AG09319 (cell line): ENCODE results near the gene NSUN5.

Experiments
- DNase-seq: peaks from one replicate; pipeline ENCODE4 v3.0.0-alpha.2; 2010; ENCODE audit warnings: low read depth; ENCODE audit errors: extremely low read depth
- TF ChIP-seq, protein P1 (sequence below): IDR thresholded peaks from 2 replicates; pipeline ENCODE4 v1.5.1; 2011; ENCODE audit warnings: low read depth, mild to moderate bottlenecking, inconsistent platforms, low read length, moderate library complexity

The NSUN5 gene

DNA sequence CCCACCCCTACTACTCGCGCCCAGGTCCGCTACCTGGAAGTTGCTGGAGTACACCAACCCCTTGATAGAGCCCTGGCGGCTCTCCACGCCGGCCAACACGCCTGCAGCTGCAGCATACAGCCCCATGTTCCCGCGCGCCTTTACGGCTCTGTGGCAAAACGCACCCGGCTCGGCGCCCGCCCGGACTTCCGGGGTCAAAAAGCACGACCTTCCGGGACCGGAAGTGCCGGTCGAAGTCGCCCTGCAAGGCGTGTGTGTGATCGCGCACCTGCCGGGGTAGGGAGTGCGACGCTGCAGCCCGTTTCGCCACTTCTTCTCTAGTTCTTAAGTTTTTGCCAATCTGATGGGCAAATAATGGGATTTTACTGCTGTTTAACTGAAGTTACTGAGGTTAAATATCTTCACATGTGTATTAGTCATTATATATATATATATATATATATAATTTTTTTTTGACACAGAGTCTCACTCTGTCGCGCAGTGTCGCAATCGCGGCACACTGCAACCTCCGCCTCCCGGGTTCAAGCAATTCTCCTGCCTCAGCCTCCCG is at the start of gene NSUN5:
NSUN5 (minus strand) TSS at position 162 of the 550 bp plus-strand sequence; CDS start at position 126, 36 bp downstream.
- TF ChIP-seq, protein P1, sequence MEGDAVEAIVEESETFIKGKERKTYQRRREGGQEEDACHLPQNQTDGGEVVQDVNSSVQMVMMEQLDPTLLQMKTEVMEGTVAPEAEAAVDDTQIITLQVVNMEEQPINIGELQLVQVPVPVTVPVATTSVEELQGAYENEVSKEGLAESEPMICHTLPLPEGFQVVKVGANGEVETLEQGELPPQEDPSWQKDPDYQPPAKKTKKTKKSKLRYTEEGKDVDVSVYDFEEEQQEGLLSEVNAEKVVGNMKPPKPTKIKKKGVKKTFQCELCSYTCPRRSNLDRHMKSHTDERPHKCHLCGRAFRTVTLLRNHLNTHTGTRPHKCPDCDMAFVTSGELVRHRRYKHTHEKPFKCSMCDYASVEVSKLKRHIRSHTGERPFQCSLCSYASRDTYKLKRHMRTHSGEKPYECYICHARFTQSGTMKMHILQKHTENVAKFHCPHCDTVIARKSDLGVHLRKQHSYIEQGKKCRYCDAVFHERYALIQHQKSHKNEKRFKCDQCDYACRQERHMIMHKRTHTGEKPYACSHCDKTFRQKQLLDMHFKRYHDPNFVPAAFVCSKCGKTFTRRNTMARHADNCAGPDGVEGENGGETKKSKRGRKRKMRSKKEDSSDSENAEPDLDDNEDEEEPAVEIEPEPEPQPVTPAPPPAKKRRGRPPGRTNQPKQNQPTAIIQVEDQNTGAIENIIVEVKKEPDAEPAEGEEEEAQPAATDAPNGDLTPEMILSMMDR = no peak
- DNase-seq = peak; percentile 31

DNA sequence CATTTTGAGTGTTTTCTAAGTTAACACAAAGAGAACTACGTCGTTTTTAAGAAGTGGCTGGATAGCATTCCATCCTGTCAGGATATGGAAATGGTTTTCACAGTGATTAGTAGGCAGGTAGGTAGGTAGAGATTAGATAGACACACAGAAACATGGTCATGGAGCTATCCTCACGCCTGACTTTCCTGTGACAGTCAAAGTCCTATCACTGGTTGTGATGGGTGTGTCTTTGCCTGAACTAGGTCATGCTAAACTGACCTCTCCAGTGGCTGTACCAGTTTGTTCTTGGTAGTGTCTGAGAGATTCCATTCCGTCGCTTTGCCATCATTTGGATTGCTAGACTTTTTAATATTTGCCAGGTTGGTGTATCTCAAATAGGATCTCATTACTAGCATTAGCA is 47.5 kb upstream of the NSUN5 start:
- no peak for DNase-seq
- TF ChIP-seq, protein P1 = no peak

DNA sequence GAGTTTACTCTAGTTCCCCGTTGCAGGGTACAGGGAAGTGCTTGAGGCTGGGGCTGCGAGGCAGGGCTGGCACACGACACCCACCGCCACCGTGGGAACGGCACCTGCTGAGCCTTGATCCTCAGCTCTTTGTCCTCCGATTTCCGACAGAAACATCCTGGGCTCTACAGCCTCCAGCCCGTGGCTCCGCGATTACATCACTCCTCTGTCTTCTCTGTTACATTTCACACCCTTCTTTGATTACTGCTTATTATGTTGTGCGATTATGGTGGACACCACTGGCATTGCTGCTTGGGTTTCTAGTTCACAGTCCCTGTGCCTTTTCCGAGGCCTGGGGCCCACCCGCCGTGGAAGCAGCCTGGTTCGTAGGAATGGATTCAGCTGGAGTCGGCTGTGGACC is 46.2 kb upstream of the NSUN5 start:
- TF ChIP-seq, protein P1 = no peak
- no peak for DNase-seq

DNA sequence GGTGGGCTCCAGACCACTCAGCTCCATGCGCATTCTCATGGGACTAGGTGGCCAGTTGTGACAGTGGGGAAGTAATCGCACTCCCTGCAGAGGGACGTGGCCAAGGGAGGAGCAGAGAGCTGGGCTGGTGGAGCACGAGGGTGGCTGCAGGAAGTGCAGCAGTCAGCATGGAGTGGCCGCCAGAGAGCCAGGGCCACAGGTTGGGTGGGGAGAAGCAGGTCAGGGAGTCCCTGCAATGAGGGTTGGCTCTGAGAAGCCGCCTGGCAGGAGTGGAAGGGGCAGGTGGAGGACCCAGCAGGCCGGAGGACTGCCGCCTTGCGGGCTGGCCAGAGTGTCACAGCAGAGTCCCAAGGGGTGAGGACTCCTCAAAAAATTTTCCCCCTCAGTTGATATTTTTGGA is 45.6 kb upstream of the NSUN5 start:
- DNase-seq = no peak
- TF ChIP-seq, protein P1 = no peak

DNA sequence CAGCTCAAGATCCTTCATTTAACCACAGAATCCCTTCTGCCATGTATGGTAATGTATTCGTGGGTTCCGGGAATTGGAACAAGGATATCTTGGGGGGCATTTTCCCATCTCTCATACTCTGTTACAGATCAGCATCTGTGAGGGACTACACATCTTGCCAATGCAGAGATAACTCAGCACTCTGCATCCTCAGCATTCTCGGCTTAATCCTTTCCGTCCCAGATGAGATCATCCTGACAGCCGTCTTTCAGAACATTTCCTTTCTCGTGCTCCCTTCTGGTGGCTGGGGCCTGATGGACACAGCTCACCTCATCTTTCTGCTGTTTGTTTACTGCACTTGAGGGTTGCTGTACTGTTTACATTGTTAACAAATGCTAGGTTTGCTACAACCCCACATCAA is 44.6 kb upstream of the NSUN5 start:
- DNase-seq = no peak
- TF ChIP-seq, protein P1 = no peak

DNA sequence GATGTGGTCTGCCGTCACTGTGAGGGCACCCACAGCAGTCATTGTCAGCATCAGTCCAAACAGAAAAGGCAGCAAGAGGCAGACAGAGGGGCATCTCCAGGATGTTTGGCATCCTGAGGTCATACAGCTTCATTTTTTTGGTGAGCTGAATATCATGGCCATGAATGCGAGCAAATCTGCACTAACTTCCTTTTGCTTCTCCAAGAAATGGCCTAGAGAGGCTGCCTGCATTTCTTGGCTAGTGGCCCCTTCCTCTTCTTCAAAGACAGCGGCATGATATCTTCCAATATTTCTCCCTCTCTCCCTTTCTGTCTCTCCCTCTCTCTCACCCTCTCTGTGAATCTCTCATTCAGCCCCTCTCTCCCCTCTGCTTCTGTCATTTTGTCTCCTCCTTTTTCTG is 44.2 kb upstream of the NSUN5 start:
- TF ChIP-seq, protein P1 = no peak
- DNase-seq = no peak

DNA sequence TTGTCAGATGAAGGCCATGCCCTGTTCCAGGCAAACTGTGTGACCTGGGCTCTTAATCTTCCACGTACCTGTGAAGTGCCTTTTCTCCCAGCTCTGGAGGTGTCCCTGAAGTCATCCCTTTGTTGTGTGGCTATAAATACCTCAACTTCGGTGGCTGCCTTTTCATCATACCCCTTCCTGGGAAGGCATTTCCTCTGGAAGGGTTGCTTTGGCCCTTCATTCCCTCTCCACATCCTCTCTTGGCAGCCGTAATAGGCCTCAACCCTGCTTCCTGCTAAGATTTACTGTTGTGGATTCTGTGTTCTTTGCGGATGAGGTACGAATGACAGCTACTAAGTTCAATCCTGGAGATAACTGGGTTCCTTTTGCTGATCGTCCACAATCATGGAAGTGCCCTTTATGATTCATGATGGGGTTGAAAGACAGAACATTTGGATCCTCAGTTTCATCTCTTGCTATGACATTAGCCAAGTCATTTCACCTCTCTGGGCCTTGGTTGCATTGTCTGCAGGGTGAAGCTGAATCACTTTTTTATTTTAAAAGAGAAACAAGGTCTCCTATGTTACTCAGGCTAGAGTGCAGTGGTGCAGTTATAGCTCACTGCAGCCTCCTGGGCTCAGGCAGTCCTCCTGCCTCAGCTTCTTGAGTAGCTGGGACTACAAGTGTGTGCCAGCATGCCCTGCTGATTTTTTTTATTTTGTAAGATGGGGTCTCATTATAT is 43.0 kb upstream of the NSUN5 start:
- TF ChIP-seq, protein P1 = no peak
- DNase-seq = no peak
